ENCODE measurements around the gene EARS2.
"Not testable (repeated sequence)": the region's sequence is repeated elsewhere in the genome, so short reads cannot be mapped to it uniquely, and the experiment has no call there.

The EARS2 gene

DNA sequence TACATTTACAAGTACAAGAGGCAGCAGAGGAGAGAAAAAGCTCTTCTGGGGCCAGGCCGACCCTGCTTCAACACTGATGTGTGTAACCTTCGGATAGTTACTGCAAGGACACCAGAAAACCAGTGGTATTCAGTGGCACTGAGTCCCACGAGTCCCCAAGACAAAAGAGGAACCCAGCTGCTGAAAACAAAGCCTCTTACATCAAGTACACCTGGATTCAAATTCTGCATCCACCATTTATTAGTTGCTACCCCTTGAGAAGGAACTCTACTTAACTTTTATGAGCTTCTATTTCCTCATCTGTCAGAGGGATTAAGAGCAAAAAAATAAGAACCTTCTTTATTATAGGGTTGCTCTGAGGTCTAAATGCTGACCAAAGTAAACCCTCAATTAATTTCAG, 2.6 kb downstream of the EARS2 start:
- no peak for DNase-seq (ENCODE audit: low read depth)
- TF ChIP-seq, protein P1, sequence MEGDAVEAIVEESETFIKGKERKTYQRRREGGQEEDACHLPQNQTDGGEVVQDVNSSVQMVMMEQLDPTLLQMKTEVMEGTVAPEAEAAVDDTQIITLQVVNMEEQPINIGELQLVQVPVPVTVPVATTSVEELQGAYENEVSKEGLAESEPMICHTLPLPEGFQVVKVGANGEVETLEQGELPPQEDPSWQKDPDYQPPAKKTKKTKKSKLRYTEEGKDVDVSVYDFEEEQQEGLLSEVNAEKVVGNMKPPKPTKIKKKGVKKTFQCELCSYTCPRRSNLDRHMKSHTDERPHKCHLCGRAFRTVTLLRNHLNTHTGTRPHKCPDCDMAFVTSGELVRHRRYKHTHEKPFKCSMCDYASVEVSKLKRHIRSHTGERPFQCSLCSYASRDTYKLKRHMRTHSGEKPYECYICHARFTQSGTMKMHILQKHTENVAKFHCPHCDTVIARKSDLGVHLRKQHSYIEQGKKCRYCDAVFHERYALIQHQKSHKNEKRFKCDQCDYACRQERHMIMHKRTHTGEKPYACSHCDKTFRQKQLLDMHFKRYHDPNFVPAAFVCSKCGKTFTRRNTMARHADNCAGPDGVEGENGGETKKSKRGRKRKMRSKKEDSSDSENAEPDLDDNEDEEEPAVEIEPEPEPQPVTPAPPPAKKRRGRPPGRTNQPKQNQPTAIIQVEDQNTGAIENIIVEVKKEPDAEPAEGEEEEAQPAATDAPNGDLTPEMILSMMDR (IDR thresholded peaks at IDR 0.05; ENCODE audit: low read length, missing control alignments): no peak
- H3K4me3 ChIP-seq (replicated peaks; ENCODE audit: low read depth, low read length): no peak overlapping the region

DNA sequence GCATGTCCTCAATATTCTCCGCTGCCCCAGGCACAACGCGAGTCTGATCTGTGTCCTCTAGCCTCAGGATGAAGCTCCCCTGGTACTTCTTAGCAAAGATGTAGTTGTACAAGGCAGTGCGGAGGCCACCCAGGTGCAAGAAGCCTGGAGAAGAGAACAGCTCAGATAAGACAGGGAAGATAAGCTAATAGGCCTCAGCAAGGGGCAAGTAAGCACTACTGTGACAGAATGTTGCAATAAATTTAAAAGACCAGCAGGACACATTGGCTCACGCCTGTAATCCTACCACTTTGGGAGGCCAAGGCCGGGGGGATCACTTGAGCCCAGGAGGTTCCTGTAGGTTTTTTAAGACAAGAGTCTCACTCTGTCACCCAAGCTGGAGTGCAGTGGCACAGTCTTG, 5.0 kb downstream of the EARS2 start:
- no peak overlapping the region for H3K4me3 ChIP-seq (replicated peaks; ENCODE audit: low read depth, low read length)
- TF ChIP-seq, protein P1 (IDR thresholded peaks at IDR 0.05; ENCODE audit: low read length, missing control alignments): no peak
- no peak for DNase-seq (ENCODE audit: low read depth)

- DNase-seq (ENCODE audit: low read depth): no peak
- H3K4me3 ChIP-seq (replicated peaks; ENCODE audit: low read depth, low read length): no peak overlapping the region
- TF ChIP-seq, protein P1 (IDR thresholded peaks at IDR 0.05; ENCODE audit: low read length, missing control alignments): no peak
Observed at GRCh38 chr16:23549938-23550337, 7.2 kb downstream of the EARS2 start.

GRCh38 chr16:23544436-23544835, 12.7 kb downstream of the EARS2 start:
- TF ChIP-seq, protein P1 (IDR thresholded peaks at IDR 0.05; ENCODE audit: low read length, missing control alignments): no peak
- no peak for DNase-seq (ENCODE audit: low read depth)
- no peak overlapping the region for H3K4me3 ChIP-seq (replicated peaks; ENCODE audit: low read depth, low read length)

GRCh38 chr16:23540817-23541178, 16.4 kb downstream of the EARS2 start:
- DNase-seq (ENCODE audit: low read depth); H3K4me3 ChIP-seq (replicated peaks; ENCODE audit: low read depth, low read length): not testable (repeated sequence)

GRCh38 chr16:23539984-23540816, 16.9 kb downstream of the EARS2 start:
- DNase-seq (ENCODE audit: low read depth): no peak
- TF ChIP-seq, protein P1 (IDR thresholded peaks at IDR 0.05; ENCODE audit: low read length, missing control alignments): no peak
- no peak overlapping the region for H3K4me3 ChIP-seq (replicated peaks; ENCODE audit: low read depth, low read length)

GRCh38 chr16:23538919-23539278, 18.3 kb downstream of the EARS2 start:
- no peak overlapping the region for H3K4me3 ChIP-seq (replicated peaks; ENCODE audit: low read depth, low read length)
- DNase-seq (ENCODE audit: low read depth): no peak
- TF ChIP-seq, protein P1 (IDR thresholded peaks at IDR 0.05; ENCODE audit: low read length, missing control alignments): no peak
